Midbrain (tissue), 1 donor: ENCODE results near the gene NHERF1.
A peak's percentile ranks its signal among the peaks of the same experiment; 100 is the strongest.

Experiments
- DNase-seq: peaks from one replicate; lab custom pipeline; 2025; lab: John Stamatoyannopoulos, UW

The NHERF1 gene

DNA sequence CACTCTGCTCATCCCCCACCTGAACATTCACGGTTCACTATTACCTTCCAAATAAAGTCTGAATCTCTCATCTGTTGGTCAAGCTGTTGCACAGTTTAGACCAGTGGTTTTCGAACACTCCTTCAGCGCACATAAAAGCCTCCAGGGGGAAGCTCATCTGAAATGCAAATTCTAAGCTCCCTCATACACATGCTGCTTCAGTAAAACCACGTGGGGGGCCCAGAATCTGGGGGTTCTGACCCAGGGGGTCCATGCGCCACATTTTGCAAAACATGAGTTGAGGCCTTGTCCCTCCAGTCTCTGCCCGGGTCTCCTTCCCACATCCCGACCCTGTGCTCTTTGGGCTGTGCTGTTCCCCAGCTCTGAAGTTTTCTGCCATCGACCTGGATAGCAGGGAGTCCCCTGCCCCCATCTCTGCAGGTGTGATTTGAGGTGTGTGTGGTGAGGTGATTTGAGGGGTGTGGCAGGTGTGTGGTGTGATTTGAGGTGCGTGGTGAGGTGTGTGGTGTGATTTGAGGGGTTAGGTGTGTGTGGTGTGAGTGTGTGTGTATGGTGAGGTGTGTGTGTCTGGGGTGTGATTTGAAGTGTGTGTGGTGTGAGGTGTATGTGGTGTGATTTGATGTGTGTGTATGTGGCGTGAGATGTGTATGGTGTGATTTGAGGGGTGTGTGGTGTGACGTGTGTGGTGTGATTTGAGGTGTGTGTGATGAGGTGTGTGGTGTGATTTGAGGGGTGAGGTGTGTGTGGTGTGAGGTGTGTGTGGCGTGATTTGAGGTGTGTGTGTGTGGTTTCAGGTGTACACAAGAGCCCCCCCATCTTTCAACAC lies 16.2 kb upstream of the NHERF1 start:
- DNase-seq = no peak

DNA sequence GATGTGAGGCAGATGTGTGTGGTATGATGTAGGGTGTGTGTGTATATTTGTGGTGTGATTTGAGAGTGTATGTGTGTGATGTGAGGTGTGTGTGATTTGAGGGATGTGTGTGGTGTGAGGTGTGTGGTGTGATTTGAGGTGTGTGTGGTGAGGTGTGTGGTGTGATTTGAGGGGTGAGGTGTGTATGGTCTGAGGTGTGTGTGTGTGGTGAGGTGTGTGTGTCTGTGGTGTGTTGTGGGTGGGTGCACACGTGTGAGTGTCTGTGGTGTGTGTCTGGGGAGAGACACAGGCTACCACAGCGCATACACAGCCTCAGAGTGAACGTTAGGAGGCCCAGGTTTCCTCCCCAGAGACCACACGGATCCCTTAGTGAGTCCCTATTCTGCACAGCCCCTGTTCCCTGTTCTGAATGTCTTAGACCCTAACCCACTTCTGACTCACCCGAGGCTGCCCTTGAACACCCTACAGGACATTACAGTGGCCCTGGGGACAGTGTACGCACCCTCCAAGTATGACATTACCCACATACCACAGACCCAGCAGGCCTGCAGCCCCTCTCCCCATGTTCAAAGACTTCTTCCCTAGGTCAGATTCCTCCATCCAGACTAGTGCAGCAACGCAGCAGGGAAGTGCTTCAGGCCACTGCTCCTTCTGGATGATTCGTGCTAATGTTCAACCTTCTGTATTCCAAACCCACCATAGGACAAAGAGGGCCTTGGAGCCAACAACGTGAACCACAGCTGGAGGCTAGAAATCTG lies 14.9 kb upstream of the NHERF1 start:
- DNase-seq = no peak

DNA sequence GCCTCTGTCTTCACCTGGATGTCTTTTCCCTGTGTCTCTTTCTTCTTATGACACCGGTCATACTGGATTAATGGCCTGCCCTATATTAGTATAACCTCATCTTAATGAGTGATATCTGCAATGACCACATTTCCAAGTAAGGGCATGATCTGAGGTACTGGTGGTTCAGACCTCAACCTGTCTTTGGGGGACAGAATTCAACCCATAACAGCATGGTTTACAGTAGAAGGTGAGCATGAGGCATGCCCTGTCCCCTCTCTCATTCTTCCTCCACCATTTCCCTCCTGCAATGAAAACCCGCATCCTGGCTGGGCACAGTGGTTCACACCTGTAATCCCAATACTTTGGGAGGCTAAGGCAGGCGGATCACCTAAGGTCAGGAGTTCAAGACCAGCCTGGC lies 14.2 kb upstream of the NHERF1 start:
- DNase-seq = no peak

DNA sequence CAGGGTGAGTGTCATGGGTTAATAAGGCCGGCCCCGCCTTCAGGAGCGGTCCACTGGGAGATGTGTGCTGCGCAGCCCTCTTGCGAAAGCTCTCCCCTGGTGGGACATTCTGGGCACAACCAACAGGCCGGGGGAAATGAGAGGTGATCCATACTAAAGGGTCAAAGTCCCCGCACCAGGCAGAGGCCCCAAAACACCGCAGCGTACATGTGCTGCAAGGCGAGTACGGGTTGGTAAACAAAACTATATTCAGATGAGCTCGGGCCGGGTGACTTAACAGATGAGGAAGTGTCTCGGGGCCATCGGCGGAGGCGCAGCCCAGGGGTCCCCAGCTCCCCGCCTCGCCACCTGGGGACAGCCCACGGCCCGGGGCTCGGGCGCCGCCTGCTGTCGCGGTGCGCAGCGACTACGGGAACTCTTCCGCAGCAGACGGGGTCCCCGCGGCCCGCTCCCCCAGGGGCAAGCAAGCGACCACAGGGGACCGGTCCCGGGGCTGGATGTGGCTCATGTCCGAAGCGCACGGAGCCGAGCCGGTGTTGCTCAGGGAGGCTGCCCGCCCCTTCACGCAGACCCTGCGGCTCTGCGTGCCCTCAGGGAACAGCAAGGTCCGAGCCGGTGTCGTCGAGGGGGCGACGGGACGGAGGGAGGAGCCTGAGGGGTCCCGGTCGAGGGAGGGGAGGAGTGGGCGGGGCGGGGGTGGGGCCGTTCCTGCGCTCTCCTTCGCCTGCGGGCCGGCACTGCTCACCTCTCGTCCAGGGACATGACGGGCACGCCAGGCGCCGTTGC lies 11.7 kb upstream of the NHERF1 start, which contains the start of gene RAB37:
TSS of gene RAB37 (plus strand) at position 744 of the 786 bp plus-strand sequence. CDS start at position 761, 17 bp downstream.
- DNase-seq = no peak

DNA sequence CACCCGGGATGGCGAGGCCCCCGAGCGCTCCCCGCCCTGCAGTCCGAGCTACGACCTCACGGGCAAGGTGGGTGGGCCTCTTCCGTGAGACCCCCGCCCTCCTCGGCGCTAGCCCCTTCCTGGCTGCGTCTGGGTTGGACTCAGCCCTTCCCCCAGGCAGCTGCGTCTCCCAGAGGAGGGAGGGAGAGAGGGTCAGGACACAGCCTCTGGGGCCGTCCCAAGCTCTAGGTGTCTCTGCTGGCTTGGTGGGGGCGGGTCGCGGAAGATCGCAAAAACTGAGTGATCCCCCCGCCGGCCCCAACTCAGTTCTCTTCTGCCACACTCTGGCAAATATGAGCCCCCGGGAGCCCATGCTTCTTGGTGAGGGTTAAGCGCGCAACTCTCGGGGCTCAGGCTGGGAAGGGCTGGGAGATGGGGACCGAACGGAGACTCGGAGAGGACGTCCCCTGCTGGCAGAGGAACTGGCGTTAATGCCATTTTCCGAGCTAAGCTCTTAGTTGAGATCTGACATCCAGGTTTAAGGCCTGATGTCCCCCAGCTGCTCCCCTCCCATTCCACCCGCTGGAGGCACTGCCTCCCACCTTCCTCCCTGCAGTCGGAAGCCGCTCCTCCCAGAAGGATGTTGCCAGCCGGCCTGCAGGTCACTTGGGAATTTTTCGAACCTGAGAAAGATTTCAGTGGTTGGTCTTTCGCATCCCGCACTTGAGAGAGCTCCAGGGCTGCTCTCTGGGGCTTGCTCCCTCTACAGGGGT lies 11.0 kb upstream of the NHERF1 start:
- DNase-seq = no peak

DNA sequence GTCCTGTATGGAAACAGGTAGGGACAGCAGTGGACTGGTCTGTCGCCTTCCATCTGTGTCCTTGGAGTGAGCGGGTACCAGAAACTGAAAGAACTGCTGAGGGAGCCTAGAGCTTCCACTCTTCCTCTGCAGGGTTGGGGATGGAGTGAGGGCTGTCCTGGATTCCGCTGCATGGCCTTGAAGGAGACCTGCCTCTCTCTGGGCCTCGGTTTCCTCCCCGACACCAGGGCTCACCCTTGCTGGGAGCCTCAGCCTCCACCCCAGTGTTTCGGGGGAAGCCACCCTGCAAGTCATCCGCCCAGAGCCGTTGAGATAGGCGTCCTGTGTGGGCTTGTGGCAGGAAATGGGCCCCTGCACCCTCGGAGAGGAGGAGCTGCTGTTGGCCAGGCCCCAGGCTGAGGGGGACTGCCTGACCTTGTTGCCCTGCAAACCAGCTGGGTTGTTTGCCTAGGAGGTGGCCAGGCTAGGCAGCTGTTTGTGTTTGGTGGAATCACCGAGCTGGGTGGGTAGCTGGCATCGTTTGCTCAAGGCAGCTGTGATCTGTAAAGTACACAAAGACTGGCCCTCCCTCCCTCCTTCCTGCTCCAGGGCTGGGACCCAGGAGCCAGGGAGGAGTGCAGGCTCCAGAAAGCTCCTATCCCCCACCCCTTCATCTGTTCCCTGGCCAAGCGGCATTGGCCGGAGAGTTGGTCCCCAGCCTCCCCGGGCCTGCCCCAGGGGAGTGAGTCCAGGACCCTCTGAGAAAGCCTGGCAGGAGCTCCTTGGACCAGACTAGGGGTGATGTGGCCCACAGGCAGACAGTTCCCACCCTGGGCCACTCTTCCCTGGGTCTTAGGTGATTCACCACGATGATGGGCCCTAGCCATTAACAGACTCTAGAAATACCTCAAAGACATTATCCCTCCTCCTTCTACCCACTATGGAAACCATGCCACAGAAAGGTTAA lies 10.1 kb upstream of the NHERF1 start:
- DNase-seq = no peak

DNA sequence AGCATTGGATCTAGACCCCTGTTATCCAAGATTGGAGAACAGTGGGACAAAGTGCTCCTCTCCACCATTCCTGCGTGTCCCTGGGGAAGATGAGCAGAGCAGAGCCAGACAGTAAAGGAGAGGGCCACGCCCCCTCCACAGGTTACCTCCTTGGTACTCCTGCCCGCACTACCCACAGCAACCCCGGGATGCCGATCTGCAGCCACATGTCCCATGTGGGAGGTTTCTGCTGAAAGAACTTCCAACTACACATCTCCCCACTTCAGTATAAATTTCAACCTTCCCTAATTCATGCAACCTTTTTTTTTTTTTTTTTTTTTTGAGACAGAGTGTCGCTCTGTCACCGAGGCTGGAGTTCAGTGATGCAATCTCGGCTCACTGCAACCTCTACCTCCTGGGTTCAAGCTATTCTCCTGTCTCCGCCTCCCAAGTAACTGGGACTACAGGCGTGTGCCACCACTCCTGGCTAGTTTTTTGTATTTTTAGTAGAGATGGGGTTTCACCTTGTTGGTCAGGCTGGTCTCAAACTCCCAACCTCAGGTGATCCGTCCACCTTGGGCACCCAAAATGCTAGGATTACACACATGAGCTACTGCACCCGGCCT lies 9.1 kb upstream of the NHERF1 start:
- no peak for DNase-seq

DNA sequence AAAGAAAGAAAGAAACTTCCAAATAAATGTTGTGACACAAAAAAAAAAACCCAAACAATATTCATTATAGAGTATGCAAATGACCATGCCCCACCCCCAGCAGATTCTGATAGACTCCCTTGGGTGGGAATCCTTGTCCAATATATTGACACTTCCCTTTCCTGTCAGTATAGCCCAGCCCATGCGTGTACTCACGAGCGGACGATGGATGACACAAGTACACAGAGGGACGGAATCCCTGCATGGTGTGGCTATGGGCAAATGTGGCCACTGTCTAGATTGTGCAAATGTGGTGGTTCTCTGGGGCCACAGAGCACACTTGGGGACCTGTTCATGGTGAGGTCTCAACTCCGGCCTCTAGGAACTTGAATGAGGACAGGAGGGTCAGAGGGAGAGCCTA lies 8.3 kb upstream of the NHERF1 start:
- no peak for DNase-seq

DNA sequence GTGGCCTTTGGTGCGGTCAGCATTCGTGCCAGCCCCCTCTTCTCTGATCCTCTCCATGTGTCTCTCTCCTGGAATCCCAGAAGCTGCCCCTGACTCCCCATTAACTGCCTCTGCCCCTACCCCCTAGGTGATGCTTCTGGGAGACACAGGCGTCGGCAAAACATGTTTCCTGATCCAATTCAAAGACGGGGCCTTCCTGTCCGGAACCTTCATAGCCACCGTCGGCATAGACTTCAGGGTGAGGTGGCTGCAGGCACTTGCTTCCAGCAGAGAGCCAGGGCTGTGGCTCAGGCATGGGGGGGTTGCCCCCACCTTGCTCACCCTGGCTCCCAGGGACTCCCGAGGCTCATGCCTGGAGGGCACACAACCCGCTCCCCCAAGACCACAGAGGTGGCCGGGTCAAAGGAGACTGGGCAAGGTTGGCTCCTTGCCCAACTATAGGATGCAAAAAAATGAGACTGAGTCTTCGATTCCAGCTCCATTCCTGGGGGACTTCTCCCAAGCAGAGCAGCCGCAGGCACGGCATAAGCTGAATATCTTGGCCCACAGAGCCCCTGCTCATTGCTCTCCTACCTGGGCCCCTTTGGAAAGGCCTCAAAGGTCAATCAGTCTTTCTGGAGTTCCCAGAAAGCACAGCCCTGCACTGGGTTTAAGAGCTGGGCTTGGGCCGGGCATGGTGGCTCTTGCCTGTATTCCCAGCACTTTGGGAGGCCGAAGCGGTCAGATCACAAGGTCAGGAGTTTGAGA lies 7.6 kb upstream of the NHERF1 start:
- DNase-seq = no peak

DNA sequence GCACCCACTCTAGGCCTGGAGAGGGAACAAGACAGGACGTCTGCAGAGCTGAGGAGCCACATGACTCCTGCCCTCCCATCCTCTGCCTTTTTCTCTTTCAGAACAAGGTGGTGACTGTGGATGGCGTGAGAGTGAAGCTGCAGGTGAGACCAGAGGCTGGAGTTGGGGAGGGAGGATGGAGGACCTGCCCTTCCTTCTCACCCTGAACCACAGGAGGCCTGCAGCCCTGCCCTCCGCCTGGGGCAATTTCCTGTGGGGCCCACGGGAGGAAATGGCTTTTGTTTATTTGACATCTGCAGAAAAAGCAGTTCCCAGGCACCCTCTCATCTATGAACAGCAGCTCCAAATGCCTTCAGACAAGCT lies 6.3 kb upstream of the NHERF1 start:
- no peak for DNase-seq

DNA sequence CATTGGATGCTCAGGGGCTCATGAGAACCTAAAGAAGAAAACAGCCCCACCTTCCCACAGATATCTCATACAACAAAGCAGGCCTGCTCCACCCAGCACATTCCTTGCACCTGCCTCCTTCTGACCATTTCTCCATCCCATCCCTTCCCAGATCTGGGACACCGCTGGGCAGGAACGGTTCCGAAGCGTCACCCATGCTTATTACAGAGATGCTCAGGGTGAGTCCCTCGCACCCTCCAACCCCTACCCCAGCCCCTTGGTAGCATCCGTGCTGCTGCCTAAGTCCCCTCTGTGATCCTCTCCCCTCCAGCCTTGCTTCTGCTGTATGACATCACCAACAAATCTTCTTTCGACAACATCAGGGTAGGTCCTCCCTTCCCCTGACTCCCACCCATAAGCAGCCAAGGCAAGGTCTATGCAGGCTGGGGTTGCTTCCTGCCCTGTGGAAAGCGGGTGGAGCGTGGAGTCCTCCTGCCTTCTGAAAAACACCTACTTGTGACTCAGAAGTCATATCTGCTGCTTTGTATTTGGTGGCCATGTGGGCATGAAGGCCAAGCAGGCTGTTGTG lies 5.4 kb upstream of the NHERF1 start:
- DNase-seq = no peak

DNA sequence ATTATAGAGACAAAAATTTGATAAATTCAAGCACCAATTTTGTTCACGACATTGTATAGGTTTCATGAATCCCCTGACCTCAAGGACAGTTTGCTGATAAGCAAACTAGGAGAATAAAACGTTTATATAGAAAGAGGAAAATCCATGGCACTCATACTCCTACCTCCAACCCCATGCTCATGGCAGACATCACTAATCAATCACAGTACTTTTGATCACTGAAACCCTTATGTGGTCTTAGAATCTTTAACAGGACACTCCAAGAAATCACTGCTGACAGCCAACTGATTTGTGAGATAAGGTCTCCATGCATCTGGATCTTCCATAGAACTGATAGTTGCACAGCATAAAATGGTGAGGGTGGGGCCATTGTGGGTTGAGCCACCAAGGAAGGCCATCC lies 4.7 kb upstream of the NHERF1 start:
- no peak for DNase-seq

DNA sequence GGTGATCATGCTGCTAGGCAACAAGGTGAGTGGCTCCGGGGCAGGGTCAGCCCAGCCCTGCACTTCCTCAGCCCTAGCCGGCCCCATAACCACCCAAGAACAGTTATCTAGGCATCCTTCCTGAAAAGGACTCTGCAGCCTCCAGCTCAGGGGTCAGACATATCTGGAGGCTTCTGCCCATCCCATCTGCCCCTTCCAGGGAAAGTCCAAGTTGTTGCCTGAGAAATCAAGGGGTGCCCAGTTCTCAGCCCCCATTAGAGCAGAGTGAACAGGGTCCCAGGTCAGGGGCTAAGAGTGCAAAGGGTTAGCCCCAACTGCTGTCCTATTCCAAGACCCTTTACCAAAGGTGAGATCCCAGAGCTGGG lies 4.1 kb upstream of the NHERF1 start:
- DNase-seq = no peak

DNA sequence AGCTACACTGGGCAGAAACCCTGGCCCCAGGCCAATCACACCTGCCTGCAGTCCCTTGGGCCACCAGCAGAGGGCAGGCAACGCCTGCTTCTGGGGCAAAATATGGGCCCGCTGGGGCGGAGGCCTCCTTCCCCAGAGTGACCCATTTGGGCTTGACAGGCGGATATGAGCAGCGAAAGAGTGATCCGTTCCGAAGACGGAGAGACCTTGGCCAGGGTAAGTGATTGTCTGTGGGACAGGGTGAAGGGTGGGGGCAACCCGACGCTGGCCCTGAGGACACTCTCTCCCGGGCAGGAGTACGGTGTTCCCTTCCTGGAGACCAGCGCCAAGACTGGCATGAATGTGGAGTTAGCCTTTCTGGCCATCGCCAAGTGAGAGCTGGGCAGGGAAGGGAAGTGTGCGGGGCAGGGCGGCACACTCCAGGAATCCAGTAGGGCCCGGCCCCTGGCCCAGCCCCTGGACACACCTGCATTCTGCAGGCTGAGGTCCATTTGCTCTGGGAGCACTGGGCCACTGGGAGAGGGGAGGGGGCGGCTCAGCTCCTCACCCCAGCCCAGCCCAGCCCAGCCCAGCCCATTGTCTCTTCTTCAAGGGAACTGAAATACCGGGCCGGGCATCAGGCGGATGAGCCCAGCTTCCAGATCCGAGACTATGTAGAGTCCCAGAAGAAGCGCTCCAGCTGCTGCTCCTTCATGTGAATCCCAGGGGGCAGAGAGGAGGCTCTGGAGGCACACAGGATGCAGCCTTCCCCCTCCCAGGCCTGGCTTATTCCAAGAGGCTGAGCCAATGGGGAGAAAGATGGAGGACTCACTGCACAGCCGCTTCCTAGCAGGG lies 3.5 kb upstream of the NHERF1 start:
- peak; percentile 81 for DNase-seq

DNA sequence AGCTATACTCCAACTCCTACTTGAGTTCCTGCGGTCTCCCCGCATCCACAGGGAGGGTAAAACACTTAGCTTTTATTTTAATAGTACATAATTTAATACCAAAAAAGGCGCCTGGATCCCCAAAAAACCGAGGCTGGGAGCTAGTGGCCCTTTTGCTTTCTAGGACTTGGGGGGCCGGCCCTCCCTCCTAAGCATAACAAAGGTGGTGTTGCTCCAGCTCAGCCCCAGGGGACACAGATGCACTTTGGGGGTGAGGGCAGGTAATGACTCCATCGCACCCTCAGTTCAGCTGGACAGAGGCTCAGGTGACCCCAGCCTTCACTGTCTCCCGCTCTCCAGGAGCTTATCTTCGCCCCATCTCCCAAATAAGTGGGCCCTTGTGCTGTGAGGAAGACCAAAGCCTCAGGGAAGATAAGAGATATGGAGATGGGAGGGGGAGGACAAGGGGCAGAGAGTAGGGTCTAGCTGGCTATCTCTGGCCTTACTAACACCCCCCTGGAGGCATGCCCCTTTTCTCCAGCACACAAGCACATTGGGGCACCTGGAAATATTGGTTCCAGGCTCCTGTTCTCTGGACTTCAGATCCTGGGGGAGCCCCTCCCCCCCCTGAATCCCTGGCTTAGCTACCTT lies 2.8 kb upstream of the NHERF1 start:
- DNase-seq = no peak

DNA sequence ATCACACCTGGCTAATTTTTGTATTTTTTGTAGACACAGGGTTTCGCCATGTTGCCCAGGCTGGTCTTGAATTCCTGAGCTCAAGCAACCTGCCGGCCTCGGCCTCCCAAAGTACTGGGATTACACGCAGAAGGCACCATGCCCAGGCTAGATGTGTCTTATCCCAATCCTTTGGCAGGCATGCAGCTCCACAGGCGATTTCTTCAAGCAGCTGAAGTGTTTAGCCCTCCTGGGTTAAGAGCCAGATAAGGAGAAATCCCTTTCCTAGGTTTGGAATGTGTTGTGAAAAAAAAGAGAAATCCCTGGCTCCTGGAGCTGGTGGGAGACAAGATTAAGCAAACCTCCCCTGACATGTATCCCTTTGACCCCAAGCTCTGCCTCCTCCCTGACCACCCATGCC lies 2.1 kb upstream of the NHERF1 start:
- no peak for DNase-seq

DNA sequence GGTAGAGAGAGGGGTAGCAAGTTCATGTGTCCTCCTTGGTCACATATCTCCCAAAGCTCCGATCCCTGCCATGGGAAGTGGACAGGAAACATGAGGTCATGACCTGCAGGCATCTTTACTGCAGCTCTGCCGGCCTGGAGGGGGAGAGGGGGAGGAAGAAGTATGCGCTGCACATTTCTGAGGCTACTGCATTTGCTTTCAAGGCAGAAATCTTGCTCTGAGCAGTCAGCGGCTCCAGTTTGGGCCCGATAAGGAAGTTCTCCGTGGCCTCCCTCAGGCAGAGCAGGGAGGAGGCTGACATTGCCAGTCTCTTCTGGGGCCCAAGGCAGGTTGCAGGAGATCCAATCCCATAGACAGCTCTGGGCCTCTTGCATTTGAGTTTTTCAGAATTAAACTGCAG lies 1.5 kb upstream of the NHERF1 start:
- DNase-seq = no peak

DNA sequence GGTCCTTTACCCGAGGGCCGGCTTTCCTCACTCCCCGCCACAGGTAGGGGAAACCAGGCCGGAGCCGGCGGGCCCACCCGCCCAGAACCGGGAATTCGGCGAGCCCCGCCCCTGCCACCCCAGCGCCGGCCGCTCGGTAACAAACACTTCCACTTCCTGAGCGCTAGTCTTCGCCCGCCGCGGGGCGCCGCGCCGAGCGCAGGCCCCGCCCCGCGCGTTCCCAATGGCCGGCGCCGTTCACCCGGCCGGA lies 224 bp upstream of the NHERF1 start:
- no peak for DNase-seq
